Smooth muscle cell of the brain vasculature (primary cell): ENCODE measurements around the gene GET3.
"Not testable (repeated sequence)": the region's sequence is repeated elsewhere in the genome, so short reads cannot be mapped to it uniquely, and the experiment has no call there.

Experiments
- DNase-seq: peaks from one replicate; pipeline ENCODE4 v3.0.0-alpha.2; 2012; ENCODE audit warnings: low read depth, low spot score

GET3 gene

GRCh38 chr19:12736995-12737834, at the start of gene GET3:
Gene GET3 (plus strand): TSS chr19:12737497. CDS start chr19:12737506, 9 bp downstream.
- peak; percentile 99 for DNase-seq

- DNase-seq: no peak
These were observed 48.3 kb upstream of the GET3 start for GRCh38 chr19:12689012-12689411.

GRCh38 chr19:12689581-12690216, 47.6 kb upstream of the GET3 start:
- no peak for DNase-seq

- no peak for DNase-seq
These were observed 44.3 kb upstream of the GET3 start for GRCh38 chr19:12692960-12693359.

GRCh38 chr19:12694641-12695040, 42.7 kb upstream of the GET3 start:
- DNase-seq: no peak

GRCh38 chr19:12695096-12695495, 42.2 kb upstream of the GET3 start:
- DNase-seq: no peak

GRCh38 chr19:12695514-12695913, 41.8 kb upstream of the GET3 start:
- no peak for DNase-seq

- DNase-seq: no peak
These were observed 41.3 kb upstream of the GET3 start for GRCh38 chr19:12695997-12696365.

GRCh38 chr19:12696366-12697335, 40.6 kb upstream of the GET3 start, which contains the start of gene FBXW9:
Gene FBXW9 (minus strand): TSS chr19:12696631. CDS start chr19:12696581, 50 bp downstream.
- peak; percentile 89 for DNase-seq

GRCh38 chr19:12697425-12697824, 39.9 kb upstream of the GET3 start:
- DNase-seq: not testable (repeated sequence)

GRCh38 chr19:12698138-12698537, 39.2 kb upstream of the GET3 start:
- DNase-seq: no peak

- DNase-seq: no peak
These were observed 35.6 kb upstream of the GET3 start for GRCh38 chr19:12701596-12702282.

- DNase-seq: no peak
These were observed 34.3 kb upstream of the GET3 start for GRCh38 chr19:12703046-12703445.

GRCh38 chr19:12705169-12705568, 32.1 kb upstream of the GET3 start:
- no peak for DNase-seq

GRCh38 chr19:12705654-12706331, 31.5 kb upstream of the GET3 start:
- no peak for DNase-seq

GRCh38 chr19:12706332-12706718, 31.0 kb upstream of the GET3 start:
- DNase-seq: no peak

- DNase-seq: no peak
These were observed 28.7 kb upstream of the GET3 start for GRCh38 chr19:12708641-12709040.

- no peak for DNase-seq
These were observed 26.1 kb upstream of the GET3 start for GRCh38 chr19:12711187-12711586.

GRCh38 chr19:12712077-12712476, 25.2 kb upstream of the GET3 start:
- not testable (repeated sequence) for DNase-seq

- not testable (repeated sequence) for DNase-seq
These were observed 24.0 kb upstream of the GET3 start for GRCh38 chr19:12713304-12713703.

- no peak for DNase-seq
These were observed 22.2 kb upstream of the GET3 start for GRCh38 chr19:12715102-12715501.
